Measurements from ENCODE around the gene KSR1.
"Not testable (repeated sequence)": the region's sequence is repeated elsewhere in the genome, so short reads cannot be mapped to it uniquely, and the experiment has no call there.

Gene KSR1

DNA sequence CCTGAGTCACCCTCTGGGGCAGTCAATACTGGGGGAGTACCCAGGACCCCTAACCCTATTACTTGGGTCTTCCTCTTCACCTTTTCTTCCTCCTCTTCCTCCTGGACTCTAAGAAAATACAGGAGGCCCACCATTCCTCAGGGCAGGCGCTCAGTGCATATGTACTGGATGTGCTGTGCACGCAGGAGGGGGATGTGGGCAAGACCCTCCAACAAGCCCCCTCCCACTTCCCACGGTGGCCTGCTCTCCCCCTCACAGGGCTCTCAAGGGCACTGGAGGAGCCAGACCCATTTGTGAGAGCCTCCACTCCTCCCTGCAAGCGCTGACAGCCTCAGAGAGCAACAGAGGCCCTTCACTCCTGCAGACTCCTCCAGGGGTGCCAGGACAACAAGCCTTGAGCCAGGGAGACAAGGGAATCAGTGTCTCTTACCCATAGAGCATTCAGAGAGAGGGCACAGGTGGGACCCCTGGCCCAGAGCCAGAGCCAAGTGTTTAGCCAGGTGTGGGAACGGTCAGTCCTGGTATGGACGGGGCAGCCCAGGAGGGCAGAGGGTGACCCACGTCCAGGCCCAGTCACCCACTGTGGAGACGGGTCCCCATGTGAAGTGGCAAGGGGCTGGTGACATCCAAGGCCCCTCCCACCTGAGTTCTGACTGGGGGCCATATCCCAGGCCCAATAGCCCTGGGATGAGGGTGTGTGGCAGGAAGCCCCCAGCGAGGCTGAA is 27.3 kb upstream of the KSR1 start:
- no peak for DNase-seq (ENCODE audit: low read depth)
- H3K4me3 ChIP-seq (ENCODE audit: low read length): no peak overlapping the region
- TF ChIP-seq, protein P1, sequence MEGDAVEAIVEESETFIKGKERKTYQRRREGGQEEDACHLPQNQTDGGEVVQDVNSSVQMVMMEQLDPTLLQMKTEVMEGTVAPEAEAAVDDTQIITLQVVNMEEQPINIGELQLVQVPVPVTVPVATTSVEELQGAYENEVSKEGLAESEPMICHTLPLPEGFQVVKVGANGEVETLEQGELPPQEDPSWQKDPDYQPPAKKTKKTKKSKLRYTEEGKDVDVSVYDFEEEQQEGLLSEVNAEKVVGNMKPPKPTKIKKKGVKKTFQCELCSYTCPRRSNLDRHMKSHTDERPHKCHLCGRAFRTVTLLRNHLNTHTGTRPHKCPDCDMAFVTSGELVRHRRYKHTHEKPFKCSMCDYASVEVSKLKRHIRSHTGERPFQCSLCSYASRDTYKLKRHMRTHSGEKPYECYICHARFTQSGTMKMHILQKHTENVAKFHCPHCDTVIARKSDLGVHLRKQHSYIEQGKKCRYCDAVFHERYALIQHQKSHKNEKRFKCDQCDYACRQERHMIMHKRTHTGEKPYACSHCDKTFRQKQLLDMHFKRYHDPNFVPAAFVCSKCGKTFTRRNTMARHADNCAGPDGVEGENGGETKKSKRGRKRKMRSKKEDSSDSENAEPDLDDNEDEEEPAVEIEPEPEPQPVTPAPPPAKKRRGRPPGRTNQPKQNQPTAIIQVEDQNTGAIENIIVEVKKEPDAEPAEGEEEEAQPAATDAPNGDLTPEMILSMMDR (conservative IDR thresholded peaks at IDR 0.05; ENCODE audit: low read depth, low read length): no peak

DNA sequence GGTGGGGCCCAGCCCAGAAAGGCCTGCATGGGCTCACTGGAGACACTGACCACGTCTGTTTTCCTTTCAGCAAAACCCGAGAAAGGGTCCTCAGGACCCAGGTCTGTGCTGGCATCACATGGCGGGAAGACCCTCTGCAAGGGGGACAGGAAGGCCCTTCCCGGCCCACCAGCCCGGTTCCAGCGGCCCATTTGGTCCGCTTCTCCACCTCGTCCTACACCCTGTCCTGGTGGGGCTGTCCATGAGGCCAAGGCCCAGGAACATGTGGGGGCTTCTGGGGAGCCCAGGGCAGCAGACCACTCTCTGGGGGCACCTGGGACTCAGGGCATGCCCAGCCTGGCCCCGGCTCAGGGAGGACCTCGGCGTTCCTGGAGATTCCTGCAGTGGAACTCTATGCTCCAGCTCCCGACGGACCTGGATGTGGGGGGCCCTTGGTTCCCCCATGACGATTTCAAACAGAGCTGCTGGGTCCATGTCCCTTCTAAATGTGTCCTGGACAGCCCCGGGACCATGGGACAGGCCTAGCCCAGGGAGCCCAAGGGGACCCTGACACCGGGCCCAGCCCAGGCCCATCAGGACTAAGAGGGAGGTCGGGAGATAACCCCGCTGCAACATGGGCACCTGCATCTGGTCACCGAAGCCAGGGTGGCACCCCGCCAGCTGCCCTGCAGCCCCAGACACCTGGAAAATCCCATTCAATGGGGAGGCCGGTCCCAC is 26.4 kb upstream of the KSR1 start:
- H3K4me3 ChIP-seq (ENCODE audit: low read length): no peak overlapping the region
- TF ChIP-seq, protein P1 (conservative IDR thresholded peaks at IDR 0.05; ENCODE audit: low read depth, low read length): no peak
- no peak for DNase-seq (ENCODE audit: low read depth)

DNA sequence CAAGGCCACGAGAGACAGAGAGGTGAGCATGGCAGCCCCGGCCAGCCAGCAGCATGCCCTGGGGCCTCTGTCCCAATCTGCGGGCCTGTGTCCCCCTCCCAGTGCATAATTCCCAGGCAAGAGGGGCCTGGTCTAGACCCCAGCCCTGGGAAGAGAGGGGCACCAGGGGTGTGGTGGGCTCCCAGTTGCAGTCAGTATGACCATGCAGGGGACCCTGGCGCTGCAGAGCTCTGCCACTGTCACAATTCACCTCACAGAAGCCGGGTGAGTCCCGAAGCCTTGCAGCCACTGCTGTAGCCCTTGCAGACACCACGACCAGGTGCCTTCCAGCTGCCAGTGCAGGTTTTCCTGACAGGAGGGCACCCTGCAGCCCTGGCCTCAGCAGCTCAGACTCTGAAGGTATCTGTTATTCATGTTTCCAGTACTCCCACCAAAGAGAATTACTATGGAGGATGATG is 25.8 kb upstream of the KSR1 start:
- H3K4me3 ChIP-seq (ENCODE audit: low read length): no peak overlapping the region
- no peak for DNase-seq (ENCODE audit: low read depth)
- TF ChIP-seq, protein P1 (conservative IDR thresholded peaks at IDR 0.05; ENCODE audit: low read depth, low read length): no peak

DNA sequence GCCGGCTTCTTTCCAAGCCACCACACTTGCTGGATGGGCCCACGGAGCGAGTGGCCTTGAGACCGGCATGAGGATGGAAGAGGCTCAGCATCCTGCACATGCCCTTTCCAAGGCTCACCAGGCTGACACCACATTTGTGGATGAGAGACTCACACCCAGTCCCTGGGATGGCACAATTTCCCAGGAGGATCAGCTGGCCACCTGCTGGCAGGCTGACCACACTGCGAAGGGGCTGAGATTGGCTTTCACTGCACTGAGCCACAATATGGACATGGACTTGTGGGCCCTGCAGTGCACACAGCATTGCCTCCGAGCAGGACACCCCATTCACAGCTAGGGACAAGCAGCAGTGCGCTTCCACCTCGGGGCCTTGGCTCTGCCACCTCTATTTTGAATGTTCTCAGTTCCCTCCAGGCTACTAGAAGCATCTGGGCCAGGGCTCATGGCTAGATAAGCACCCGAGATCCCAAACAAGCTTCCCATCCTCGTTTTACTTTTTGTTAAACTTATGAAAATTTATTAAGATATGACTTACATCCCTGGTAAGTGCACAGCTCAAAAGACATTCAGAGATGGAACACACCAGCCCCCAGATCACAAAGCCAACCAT is 25.3 kb upstream of the KSR1 start:
- no peak overlapping the region for H3K4me3 ChIP-seq (ENCODE audit: low read length)
- no peak for DNase-seq (ENCODE audit: low read depth)
- TF ChIP-seq, protein P1 (conservative IDR thresholded peaks at IDR 0.05; ENCODE audit: low read depth, low read length): peak; percentile 88

DNA sequence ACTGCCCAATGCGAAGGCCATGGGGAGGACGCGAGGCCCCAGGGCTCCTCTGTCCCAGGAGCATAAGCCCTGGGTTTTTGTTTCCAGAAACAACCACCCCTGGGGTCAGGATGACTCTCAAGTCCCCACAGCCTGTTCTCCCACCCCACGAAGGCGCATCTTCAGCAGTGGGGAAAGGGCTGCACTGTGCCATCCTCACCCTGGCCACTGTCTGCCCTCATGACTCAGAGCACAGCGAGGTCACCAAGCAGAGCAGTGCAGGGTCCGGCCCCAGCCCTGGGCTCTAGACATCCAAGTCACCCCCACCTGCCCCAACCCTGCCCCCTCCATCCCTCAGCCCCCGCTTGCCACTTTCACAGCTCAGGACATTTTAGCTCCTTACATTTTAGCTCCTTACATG is 22.7 kb upstream of the KSR1 start:
- H3K4me3 ChIP-seq (ENCODE audit: low read length): no peak overlapping the region
- DNase-seq (ENCODE audit: low read depth): no peak
- TF ChIP-seq, protein P1 (conservative IDR thresholded peaks at IDR 0.05; ENCODE audit: low read depth, low read length): no peak

DNA sequence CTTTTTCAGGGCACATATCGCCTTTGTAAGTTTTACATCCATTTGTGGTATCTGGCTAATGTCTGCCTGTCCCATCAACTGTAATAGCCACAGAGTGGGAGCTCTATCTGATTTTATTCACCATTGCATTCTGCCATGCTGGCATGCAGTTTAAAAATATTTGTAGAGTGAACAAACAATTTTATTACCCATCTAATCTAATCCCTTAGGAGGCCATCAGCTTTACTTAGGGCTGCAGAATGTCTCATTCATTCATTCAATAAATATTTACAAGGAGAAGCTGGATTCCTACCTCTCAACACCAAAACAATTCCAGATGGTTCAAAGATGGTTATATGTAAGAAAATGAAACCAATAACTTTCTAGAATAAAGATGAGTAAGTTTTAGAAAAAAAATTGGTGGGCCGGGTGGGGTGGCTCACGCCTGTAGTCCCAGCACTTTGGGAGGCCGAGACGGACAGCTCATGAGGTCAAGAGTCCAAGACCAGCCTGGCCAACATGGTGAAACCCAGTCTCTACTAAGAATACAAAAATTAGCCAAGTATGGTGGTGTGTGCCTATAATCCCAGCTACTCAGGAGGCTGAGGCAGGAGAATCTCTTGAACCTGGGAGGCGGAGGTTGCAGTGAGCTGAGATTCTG is 20.7 kb upstream of the KSR1 start:
- not testable (repeated sequence) for H3K4me3 ChIP-seq (ENCODE audit: low read length); DNase-seq (ENCODE audit: low read depth)

DNA sequence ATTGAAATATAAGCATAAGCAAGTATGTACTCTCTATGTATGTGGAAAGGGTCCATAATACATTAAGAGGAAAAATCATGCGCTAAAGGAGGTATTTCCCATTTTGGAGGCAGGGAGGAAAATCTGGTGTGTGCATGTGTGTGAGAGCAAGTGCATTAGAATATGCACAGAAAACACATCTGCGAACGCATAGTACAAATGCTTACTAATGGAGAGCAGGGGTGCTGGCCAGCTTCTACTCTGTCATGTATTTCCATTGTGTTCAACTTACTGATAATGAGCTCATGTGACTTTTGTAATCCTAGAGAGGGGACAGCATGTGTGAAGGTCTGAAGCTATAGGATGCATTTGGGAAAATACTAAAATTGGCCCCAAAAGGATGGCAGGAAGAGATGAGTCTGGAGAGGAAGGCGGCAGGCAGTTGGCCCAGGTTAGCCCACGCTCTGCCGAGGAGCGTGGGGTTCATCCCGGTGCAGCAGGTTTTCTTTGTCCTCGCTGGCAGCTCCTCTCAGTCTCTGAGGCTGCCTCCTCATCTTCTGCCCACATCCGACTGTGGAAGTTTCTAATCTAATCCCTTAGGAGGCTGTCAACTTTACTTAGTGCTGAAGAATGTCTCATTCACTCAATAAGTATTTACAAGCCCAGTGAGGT is 17.8 kb upstream of the KSR1 start:
- TF ChIP-seq, protein P1 (conservative IDR thresholded peaks at IDR 0.05; ENCODE audit: low read depth, low read length): no peak
- no peak for DNase-seq (ENCODE audit: low read depth)
- H3K4me3 ChIP-seq (ENCODE audit: low read length): no peak overlapping the region

Data from retinal pigment epithelial cell (primary cell).